ENCODE results near the gene ASL.
"Not testable (repeated sequence)": the region's sequence is repeated elsewhere in the genome, so short reads cannot be mapped to it uniquely, and the experiment has no call there.

ASL gene

DNA sequence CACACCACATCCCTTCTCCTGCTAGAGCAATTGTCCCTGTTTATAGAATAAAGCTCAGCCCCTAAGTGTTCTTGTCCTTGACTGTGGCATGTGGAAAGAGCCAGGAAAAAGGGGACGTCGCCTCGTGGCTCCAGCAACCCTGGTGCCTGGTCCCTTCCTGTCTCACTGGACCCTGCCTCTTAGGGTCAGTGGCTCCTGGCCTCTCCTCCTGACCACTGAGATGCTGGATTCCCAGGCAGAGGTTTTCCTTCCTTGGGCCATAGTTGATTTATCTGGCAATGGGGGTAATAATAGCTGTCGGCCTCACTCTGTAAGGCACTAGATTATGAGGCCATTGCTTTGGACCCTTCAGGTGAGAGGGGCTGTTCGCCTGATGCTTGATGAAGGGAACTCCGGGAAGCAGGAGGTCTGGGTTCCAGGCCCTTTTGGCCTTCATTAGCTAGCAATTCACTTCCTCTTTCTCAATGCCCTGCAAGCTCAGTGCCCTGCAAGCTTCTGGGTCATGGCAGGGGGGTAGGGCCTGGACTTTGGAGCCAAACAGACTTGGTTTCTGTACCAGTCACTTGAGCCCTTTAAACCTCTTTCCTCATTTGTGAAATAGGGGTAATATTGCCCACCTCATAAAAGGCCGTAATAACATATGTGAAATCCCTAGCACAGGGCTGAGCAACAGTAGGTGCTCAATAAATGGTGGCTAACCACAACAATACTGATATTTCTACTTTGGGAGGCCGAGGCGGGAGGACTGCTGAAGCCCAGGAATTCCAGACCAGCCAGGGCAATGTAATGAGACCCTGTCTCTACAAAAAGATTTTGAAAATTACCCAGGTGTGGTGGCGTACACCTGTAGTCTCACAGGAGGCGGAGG lies 1.1 kb downstream of the ASL start:
- DNase-seq (ENCODE audit: low read depth), result no peak

- no peak for DNase-seq (ENCODE audit: low read depth)
Observed at GRCh38 chr7:66078067-66078466, 2.4 kb downstream of the ASL start.

DNA sequence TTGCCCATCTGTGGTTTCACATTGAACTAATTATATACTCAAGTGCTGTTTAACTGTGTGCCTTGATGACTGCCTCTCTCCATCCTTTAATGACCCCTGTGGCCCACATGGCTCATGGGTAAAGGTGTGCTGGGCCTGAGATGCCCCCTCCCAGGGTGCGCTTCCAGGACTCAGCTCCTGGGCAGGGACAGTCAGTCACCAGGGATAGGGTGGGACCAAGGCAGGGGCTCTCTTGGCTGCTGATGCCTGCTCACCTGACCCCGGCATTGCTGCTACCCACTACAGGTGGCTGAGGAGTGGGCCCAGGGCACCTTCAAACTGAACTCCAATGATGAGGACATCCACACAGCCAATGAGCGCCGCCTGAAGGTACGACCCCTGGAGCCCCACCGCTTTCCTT lies 6.5 kb downstream of the ASL start:
- DNase-seq (ENCODE audit: low read depth), result no peak

DNA sequence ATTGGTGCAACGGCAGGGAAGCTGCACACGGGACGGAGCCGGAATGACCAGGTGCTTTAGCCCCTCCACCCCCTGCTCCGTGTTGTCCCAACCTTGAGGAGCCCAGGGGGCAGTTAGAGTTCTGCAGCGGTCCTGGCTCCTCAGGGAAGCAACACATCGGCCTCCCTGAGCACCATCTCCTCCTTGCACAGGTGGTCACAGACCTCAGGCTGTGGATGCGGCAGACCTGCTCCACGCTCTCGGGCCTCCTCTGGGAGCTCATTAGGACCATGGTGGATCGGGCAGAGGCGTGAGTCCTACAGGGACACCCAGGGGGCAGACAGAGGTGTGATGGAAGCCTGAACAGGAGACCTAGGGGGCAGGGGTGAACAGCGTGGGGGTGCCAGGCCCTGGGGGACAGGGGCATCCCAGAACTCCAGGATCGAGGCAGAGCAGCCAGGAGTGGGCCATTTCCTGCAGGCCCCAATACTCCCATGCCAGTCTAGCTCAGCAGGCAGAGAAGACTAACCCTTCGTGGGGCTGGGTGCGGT lies 7.3 kb downstream of the ASL start:
- DNase-seq (ENCODE audit: low read depth), result no peak

GRCh38 chr7:66083677-66084076 lies 8.1 kb downstream of the ASL start:
- no peak for DNase-seq (ENCODE audit: low read depth)

DNA sequence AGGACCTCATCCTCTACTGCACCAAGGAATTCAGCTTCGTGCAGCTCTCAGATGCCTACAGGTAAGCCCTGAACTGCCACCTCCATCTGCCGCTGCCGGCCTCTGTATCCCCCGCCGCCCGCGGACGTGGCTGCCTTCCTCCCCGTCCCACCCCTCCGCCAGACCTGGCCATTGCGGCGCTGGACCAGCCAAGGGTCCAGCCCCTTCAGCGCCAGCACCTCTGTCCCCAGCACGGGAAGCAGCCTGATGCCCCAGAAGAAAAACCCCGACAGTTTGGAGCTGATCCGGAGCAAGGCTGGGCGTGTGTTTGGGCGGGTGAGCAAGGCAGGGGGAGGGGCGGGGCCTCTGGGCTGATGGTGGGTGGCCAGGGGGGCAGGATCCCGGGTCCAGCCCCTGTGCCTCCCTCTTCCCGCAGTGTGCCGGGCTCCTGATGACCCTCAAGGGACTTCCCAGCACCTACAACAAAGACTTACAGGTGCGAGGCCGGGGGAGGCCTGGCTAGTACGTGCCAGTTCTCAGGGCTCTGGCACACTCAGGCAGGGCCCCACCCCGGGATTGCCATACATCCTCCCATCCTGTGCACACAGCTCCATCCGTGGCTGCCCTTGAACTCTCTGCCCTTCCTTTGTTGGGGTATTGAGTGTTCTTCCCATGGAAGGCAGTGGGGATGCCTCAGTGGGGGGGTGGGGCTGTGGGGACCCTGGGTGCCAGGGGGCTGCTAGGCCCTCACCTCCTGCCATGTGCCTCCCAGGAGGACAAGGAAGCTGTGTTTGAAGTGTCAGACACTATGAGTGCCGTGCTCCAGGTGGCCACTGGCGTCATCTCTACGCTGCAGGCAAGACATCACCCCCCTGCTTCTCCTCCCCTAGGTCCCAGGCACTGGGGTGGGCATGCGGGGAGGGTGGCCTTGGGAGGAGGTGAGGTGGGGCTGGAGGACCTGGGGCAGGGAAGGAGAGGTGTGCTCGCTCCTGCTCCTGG lies 13.5 kb downstream of the ASL start:
- no peak for DNase-seq (ENCODE audit: low read depth)

DNA sequence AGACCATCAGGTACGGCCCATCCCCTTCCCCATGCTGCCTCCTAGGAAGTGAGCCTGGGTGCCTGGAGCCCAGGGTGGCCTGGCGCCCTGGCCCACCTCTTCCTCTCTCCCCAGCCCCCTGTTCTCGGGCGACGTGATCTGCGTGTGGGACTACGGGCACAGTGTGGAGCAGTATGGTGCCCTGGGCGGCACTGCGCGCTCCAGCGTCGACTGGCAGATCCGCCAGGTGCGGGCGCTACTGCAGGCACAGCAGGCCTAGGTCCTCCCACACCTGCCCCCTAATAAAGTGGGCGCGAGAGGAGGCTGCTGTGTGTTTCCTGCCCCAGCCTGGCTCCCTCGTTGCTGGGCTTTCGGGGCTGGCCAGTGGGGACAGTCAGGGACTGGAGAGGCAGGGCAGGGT lies 17.0 kb downstream of the ASL start:
- DNase-seq (ENCODE audit: low read depth), result no peak

GRCh38 chr7:66095010-66095409 lies 19.4 kb downstream of the ASL start:
- no peak for DNase-seq (ENCODE audit: low read depth)

DNA sequence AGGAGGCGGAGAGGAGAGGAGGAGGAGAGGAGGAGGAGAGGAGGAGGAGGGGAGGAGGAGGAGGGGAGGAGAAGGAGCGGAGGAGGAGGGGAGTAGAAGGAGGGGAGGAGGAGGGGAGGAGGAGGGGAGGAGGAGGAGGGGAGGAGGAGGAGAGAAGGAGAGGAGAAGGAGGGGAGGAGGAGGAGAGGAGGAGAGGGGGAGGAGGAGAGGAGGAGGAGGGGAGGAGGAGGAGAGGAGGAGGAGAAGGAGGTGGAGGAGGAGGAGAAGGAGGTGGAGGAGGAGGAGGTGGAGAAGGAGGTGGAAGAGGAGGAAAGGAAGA lies 23.6 kb downstream of the ASL start:
- DNase-seq (ENCODE audit: low read depth), result no peak

DNA sequence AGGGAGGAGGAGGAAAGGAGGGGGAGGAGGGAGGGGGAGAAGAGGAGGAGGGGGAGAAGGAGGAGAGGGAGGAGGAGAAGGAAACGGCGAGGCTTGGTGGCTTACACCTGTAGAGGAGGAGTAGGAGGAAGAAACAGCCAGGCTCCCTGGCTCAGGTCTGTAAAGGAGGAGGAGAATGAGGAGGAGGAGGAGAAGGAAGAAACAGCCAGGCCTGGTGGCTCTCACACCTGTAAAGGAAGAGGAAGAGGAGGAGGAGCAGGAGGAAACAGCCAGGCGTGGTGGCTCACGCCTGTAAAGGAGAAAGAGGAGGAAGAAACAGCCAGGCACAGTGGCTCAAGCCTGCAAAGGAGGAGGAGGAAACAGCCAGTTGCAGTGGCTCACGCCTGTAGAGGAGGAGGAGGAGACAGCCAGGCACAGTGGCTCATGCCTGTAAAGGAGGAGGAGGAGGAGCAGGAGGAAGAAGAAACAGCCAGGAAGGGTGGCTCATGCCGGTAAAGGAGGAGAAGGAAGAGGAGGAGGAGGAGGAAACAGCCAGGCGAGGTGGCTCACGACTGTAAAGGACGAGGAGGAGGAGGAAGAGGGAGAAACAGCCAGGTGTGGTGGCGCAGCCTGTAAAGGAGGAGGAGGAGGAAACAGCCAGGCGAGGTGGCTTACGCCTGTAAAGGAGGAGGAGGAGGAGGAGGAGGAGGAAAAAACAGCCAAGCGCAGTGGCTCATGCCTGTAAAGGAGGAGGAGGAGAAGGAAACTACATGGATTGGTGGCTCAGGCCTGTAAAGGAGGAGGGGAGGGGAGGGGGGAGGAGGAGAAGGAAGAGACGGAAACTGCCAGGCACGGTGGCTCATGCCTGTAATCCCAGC lies 24.2 kb downstream of the ASL start:
- DNase-seq (ENCODE audit: low read depth), result peak; percentile 77

DNA sequence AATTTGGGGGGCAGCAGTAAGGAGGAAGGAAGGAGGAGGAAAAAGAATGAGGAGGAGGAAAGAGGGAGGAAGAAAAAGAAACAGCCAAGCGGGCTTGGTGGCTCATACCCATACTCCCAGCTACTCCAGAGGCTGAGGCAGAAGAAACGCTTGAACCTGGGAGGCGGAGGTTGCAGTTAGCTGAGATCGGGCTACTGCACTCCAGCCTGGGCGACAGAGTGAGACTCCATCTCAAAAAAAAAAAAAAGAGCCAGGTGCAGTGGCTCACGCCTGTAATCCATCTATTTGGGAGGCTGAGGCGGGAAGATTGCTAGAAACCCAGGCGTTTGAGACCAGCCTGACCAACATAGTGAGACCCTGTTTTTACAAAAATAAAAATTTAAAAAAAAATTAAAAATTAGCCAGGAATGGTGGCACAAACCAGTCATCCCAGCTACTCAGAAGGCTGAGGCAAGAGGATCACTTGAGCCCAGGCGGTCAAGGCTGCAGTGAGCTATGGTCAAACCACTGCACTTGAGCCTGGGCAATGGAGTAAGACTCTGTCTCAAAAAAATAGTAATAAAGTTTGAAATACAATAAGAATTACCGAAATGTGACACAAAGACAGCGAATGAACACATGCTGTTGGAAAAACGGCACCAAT lies 24.9 kb downstream of the ASL start:
- no peak for DNase-seq (ENCODE audit: low read depth)

DNA sequence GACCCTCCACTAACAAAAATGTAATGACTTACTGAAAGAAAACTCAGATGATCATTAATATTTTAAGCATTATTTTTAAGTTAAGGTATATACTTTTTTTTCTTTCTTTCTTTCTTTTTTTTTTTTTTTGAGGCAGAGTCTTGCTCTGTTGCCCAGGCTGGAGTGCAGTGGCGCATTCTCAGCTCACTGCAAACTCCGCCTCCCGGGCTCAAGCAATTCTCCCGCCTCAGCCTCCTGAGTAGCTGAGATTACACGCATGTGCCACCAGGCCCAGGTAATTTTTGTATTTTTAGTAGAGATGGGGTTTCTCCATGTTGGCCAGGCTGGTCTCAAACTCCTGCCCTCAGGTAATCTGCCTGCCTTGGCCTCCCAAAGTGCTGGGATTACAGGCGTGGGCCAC lies 26.5 kb downstream of the ASL start:
- not testable (repeated sequence) for DNase-seq (ENCODE audit: low read depth)

DNA sequence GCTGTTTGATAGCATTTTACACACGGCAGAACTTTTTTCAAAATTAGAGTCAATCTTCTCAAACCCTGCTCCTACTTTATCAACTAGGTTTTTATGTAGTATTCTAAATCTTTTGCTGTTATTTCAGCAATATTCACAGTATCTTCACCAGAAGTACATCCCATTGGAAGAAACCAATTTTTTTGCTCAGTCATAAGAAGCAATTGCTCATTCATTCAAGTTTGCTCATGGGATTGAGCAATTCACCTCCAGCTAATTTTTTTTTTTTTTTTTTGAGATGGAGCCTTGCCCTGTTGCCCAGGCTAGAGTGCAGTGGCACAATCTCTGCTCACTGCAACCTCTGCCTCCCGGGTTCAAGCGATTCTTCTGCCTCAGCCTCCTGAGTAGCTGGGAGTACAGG lies 28.4 kb downstream of the ASL start:
- not testable (repeated sequence) for DNase-seq (ENCODE audit: low read depth)

GRCh38 chr7:66105263-66105748 lies 29.7 kb downstream of the ASL start:
- DNase-seq (ENCODE audit: low read depth), result no peak

GRCh38 chr7:66108410-66108809 lies 32.8 kb downstream of the ASL start:
- DNase-seq (ENCODE audit: low read depth), result not testable (repeated sequence)

DNA sequence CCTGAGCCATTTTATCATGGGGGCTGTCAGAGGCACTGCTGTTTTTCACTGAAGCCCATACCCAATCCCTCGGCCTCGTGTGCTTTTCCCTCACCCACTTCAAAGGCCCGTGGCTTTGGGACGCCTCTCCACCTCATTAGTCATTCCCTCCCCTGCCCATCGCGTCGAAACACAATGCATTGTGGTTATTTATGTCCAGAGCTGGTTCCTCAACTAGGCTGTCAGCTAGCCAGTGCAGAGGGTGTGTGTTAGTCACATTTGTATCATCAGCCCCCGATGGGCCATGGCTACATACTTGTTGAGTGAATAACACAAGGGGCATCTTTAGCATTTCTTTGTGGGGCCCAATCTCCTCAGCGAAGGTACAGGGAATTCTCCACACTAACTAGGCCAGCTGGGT lies 35.2 kb downstream of the ASL start:
- peak; percentile 93 for DNase-seq (ENCODE audit: low read depth)

GRCh38 chr7:66114743-66115649 lies 39.4 kb downstream of the ASL start, which contains the start of gene CRCP:
Gene CRCP (plus strand): TSS chr7:66114847. CDS start chr7:66114963, 116 bp downstream.
- DNase-seq (ENCODE audit: low read depth), result peak; percentile 67

GRCh38 chr7:66116680-66117420 lies 41.2 kb downstream of the ASL start:
- not testable (repeated sequence) for DNase-seq (ENCODE audit: low read depth)

DNA sequence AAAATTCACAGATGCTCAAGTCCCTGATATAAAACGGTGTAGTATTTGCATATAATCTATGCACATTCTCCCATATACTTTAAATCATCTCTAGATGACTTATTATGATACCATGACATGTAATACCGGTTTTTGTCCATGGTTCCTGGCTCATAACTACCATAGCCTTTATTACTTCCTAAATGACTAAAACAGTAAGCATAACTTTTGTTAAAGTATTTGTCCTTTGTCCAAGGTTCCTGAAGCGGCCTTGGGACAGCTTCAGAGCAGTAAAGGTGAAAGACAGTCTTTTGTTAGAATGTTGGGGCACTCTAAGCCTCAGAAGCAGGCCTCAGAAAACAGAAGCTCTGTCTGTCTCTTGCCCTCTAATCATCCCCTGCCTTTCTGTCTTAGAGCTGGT lies 43.0 kb downstream of the ASL start:
- DNase-seq (ENCODE audit: low read depth), result no peak

All from HS-27A (cell line).